Testis (tissue), 2 donors: Measurements from ENCODE around the gene CCT5.

ENCODE experiments used
- CTCF ChIP-seq, 3 experiments: fragments of 450-650 bp in 2 of 3; fragments of 200-600 bp in 1 of 3; sonication (generic) in 1 of 3; IDR thresholded peaks; one replicate each; pipeline ENCODE4 v1.5.1; 2016 to 2019; ENCODE audit warnings: antibody characterized with exemption in 3 of 3, mild to moderate bottlenecking in 2 of 3, moderate library complexity in 1 of 3
- POLR2A ChIP-seq: fragments of 450-650 bp; IDR thresholded peaks from one replicate; pipeline ENCODE4 v1.6.1; 2017; ENCODE audit warnings: antibody characterized with exemption, mild to moderate bottlenecking, moderate library complexity

GRCh38 chr5:10265245-10266109 is 15.4 kb downstream of the CCT5 start:
- TF ChIP-seq CTCF (IDR thresholded peaks at IDR 0.05) (no peak), POLR2A (no peak)
